Measurements from ENCODE around the gene NOS1. TPM values are rescaled to one million over a fixed set of nuclear protein-coding genes. Genes with fewer than 3 reads are reported as not detected.

The NOS1 gene
- polyA plus RNA-seq, 4 donors = 0.71 to 1.00 (median 0.87) TPM

GRCh38 chr12:117334051-117334450, 27.4 kb downstream of the NOS1 start:
- DNase-seq (ENCODE audit: low read depth in 4 of 4, low spot score in 3 of 4) = no peak

- DNase-seq (ENCODE audit: low read depth in 4 of 4, low spot score in 3 of 4) = no peak
Measured at GRCh38 chr12:117333331-117333881, 28.0 kb downstream of the NOS1 start.

GRCh38 chr12:117331691-117332090, 29.7 kb downstream of the NOS1 start:
- DNase-seq (ENCODE audit: low read depth in 4 of 4, low spot score in 3 of 4) = no peak

GRCh38 chr12:117330441-117331113, 30.8 kb downstream of the NOS1 start:
- no peak for DNase-seq (ENCODE audit: low read depth in 4 of 4, low spot score in 3 of 4)

GRCh38 chr12:117329756-117330155, 31.7 kb downstream of the NOS1 start:
- no peak for DNase-seq (ENCODE audit: low read depth in 4 of 4, low spot score in 3 of 4)

GRCh38 chr12:117328556-117329100, 32.8 kb downstream of the NOS1 start:
- DNase-seq (ENCODE audit: low read depth in 4 of 4, low spot score in 3 of 4) = no peak

GRCh38 chr12:117322428-117322827, 39.0 kb downstream of the NOS1 start:
- no peak for DNase-seq (ENCODE audit: low read depth in 4 of 4, low spot score in 3 of 4)

- no peak for DNase-seq (ENCODE audit: low read depth in 4 of 4, low spot score in 3 of 4)
Measured at GRCh38 chr12:117321572-117321971, 39.9 kb downstream of the NOS1 start.

GRCh38 chr12:117318591-117318990, 42.8 kb downstream of the NOS1 start:
- DNase-seq (ENCODE audit: low read depth in 4 of 4, low spot score in 3 of 4) = no peak

GRCh38 chr12:117316336-117316735, 45.1 kb downstream of the NOS1 start:
- no peak for DNase-seq (ENCODE audit: low read depth in 4 of 4, low spot score in 3 of 4)

- no peak for DNase-seq (ENCODE audit: low read depth in 4 of 4, low spot score in 3 of 4)
Measured at GRCh38 chr12:117313926-117314325, 47.5 kb downstream of the NOS1 start.

GRCh38 chr12:117312770-117313169, 48.7 kb downstream of the NOS1 start:
- DNase-seq (ENCODE audit: low read depth in 4 of 4, low spot score in 3 of 4) = no peak

GRCh38 chr12:117309276-117309925, 52.0 kb downstream of the NOS1 start:
- DNase-seq (ENCODE audit: low read depth in 4 of 4, low spot score in 3 of 4) = no peak

- DNase-seq (ENCODE audit: low read depth in 4 of 4, low spot score in 3 of 4) = no peak
Measured at GRCh38 chr12:117300174-117300573, 61.3 kb downstream of the NOS1 start.

GRCh38 chr12:117298648-117299225, 62.7 kb downstream of the NOS1 start:
- DNase-seq (ENCODE audit: low read depth in 4 of 4, low spot score in 3 of 4) = no peak

- no peak for DNase-seq (ENCODE audit: low read depth in 4 of 4, low spot score in 3 of 4)
Measured at GRCh38 chr12:117298191-117298590, 63.2 kb downstream of the NOS1 start.

GRCh38 chr12:117294189-117294603, 67.2 kb downstream of the NOS1 start:
- DNase-seq (ENCODE audit: low read depth in 4 of 4, low spot score in 3 of 4) = no peak

- DNase-seq (ENCODE audit: low read depth in 4 of 4, low spot score in 3 of 4) = no peak
Measured at GRCh38 chr12:117293510-117293909, 67.9 kb downstream of the NOS1 start.

- no peak for DNase-seq (ENCODE audit: low read depth in 4 of 4, low spot score in 3 of 4)
Measured at GRCh38 chr12:117292688-117293087, 68.7 kb downstream of the NOS1 start.

- DNase-seq (ENCODE audit: low read depth in 4 of 4, low spot score in 3 of 4) = no peak
Measured at GRCh38 chr12:117284140-117284539, 77.3 kb downstream of the NOS1 start.

GRCh38 chr12:117282490-117282889, 78.9 kb downstream of the NOS1 start:
- no peak for DNase-seq (ENCODE audit: low read depth in 4 of 4, low spot score in 3 of 4)
